B cell (primary cell): Measurements from ENCODE around the gene LDB1. TPM values are rescaled to one million over a fixed set of nuclear protein-coding genes. Genes with fewer than 3 reads are reported as not detected.
A peak's percentile ranks its signal among the peaks of the same experiment; 100 is the strongest.

Experiments
- ATAC-seq: fragments of 200-7000 bp; cut with Tn5 transposase; one replicate; pipeline ENCODE4 v1.10.0; 2021; ENCODE audit warnings: low read depth, mild to moderate bottlenecking, moderate number of reproducible peaks, moderate library complexity
- CTCF ChIA-PET: fragments of 350-600 bp; sonication (Branson Sonifier 250); formaldehyde crosslinking; loops from one replicate; lab custom pipeline; 2021; ENCODE audit warnings: antibody characterized with exemption, inconsistent platforms; lab: Charles Lee
- POLR2A ChIA-PET: fragments of 350-600 bp; sonication (Branson Sonifier 250); formaldehyde crosslinking; loops from one replicate; lab custom pipeline; 2021; ENCODE audit warnings: antibody characterized with exemption; lab: Charles Lee
- DNase-seq: peaks from one replicate; pipeline ENCODE4 v3.0.0; 2013
- H2AFZ ChIP-seq: 2 replicates; pipeline ENCODE4 v1.6.1; 2012; ENCODE audit warnings: mild to moderate bottlenecking, low read depth, low read length; ENCODE audit not compliant: insufficient read depth, poor library complexity, severe bottlenecking
- H3K27ac ChIP-seq, 2 donors: 1 replicate in 1 of 2; 2 replicates in 1 of 2; pipeline ENCODE4 v1.5.1; 2012 to 2013; ENCODE audit warnings: low read length in 2 of 2, mild to moderate bottlenecking in 2 of 2, moderate library complexity in 1 of 2
- H3K27me3 ChIP-seq, 4 experiments: fragments of 200-600 bp in 1 of 4; sonication (generic) in 1 of 4; replicated peaks in 1 of 4; 1 replicate in 2 of 4; 2 replicates in 2 of 4; pipeline versions ENCODE4 v1.6.1 to v1.7.0; 2013 to 2016; ENCODE audit warnings: low read length in 3 of 4, mild to moderate bottlenecking in 2 of 4, mixed read lengths in 1 of 4, moderate library complexity in 1 of 4; ENCODE audit not compliant: insufficient read depth in 4 of 4, control insufficient read depth in 3 of 4; ENCODE audit errors: control extremely low read depth in 1 of 4
- H3K36me3 ChIP-seq, 2 experiments: replicated peaks in 1 of 2; 1 replicate in 1 of 2; 2 replicates in 1 of 2; pipeline versions ENCODE4 v1.6.1 to v1.7.1; 2013; ENCODE audit warnings: low read length in 1 of 2; ENCODE audit not compliant: insufficient read depth in 2 of 2, control insufficient read depth in 1 of 2; ENCODE audit errors: control extremely low read depth in 1 of 2, extremely low read depth in 1 of 2
- H3K4me1 ChIP-seq, 2 donors: fragments of 200-600 bp in 1 of 2; sonication (generic) in 1 of 2; 1 replicate in 1 of 2; 2 replicates in 1 of 2; pipeline versions ENCODE4 v1.5.1 to v1.6.1; 2013 to 2017; ENCODE audit warnings: low read length in 2 of 2; ENCODE audit not compliant: control insufficient read depth in 2 of 2, insufficient read depth in 2 of 2
- H3K4me2 ChIP-seq: replicated peaks from 2 replicates; pipeline ENCODE3; 2012; ENCODE audit warnings: mild to moderate bottlenecking, low read depth, low read length; ENCODE audit not compliant: poor library complexity, severe bottlenecking
- H3K4me3 ChIP-seq, 5 experiments: fragments of 200-600 bp in 1 of 5; sonication (generic) in 1 of 5; 1 replicate in 3 of 5; 2 replicates in 2 of 5; pipeline versions ENCODE4 v1.5.1 to v1.7.0; 2011 to 2016; ENCODE audit warnings: low read length in 4 of 5, mild to moderate bottlenecking in 4 of 5, low read depth in 2 of 5, control low read depth in 1 of 5, moderate library complexity in 1 of 5; ENCODE audit not compliant: insufficient read depth in 1 of 5; ENCODE audit errors: control extremely low read depth in 1 of 5, extremely low read depth in 1 of 5
- H3K79me2 ChIP-seq: fragments of 200-600 bp; sonication (generic); one replicate; pipeline ENCODE4 v1.6.0; 2016; ENCODE audit warnings: low read length; ENCODE audit not compliant: control insufficient read depth, insufficient read depth
- H3K9ac ChIP-seq: fragments of 200-600 bp; sonication (generic); 2 replicates; pipeline ENCODE4 v1.6.1; 2017; ENCODE audit warnings: mild to moderate bottlenecking, low read length, moderate library complexity
- H3K9me3 ChIP-seq, 3 donors: one replicate each; pipeline versions ENCODE4 v1.6.1 to v1.7.1; 2013; ENCODE audit warnings: low read length in 2 of 3; ENCODE audit not compliant: control insufficient read depth in 2 of 3, insufficient read depth in 1 of 3; ENCODE audit errors: control extremely low read depth in 1 of 3
- H4K20me1 ChIP-seq: 2 replicates; pipeline ENCODE4 v1.6.0; 2012; ENCODE audit warnings: mild to moderate bottlenecking, low read length; ENCODE audit not compliant: insufficient read depth, control insufficient read depth, poor library complexity, severe bottlenecking
- H3K27ac Mint-ChIP-seq: one replicate; pipeline ENCODE4 v1.8.0; 2021; ENCODE audit warnings: mixed read lengths
- H3K27me3 Mint-ChIP-seq: one replicate; pipeline ENCODE4 v1.8.0; 2021; ENCODE audit warnings: mixed read lengths
- H3K4me1 Mint-ChIP-seq: one replicate; pipeline ENCODE4 v1.8.0; 2021; ENCODE audit warnings: mixed read lengths
- H3K4me3 Mint-ChIP-seq: one replicate; pipeline ENCODE4 v1.8.0; 2021; ENCODE audit warnings: mixed read lengths
- H3K9me3 Mint-ChIP-seq: one replicate; pipeline ENCODE4 v1.8.0; 2022; ENCODE audit warnings: mixed read lengths; ENCODE audit not compliant: insufficient read depth
- CTCF ChIP-seq: fragments of 200-600 bp; IDR thresholded peaks from one replicate; pipeline ENCODE4 v1.8.0; 2022; ENCODE audit warnings: antibody characterized with exemption, mild to moderate bottlenecking
- EZH2 ChIP-seq: IDR thresholded peaks from 2 replicates; pipeline ENCODE4 v1.6.1; 2012; ENCODE audit warnings: borderline replicate concordance, low read depth, mild to moderate bottlenecking, moderate library complexity, low read length; ENCODE audit not compliant: insufficient read depth, poor library complexity, severe bottlenecking
- WGBS: methylation state at CpG from one replicate; pipeline ENCODE4 v1.1.5; 2013; ENCODE audit warnings: missing lambda C conversion rate; ENCODE audit not compliant: insufficient coverage; 5-methylcytosine and 5-hydroxymethylcytosine counted together
- intact Hi-C: fragments of 100-400 bp; cut with micrococcal nuclease; formaldehyde crosslinking; loops from one replicate; pipeline ENCODE4 v1.10.0; 2022
- polyA plus RNA-seq: library from polyadenylated mRNA; depleted of rRNA; stranded (reverse); fragments of >200 nt; gene quantifications from 2 replicates; pipeline ENCODE4 v1.2.3, GENCODE V29; 2012
- total RNA-seq, 2 donors: library from RNA; stranded (reverse); fragments of 120-200 nt in 1 of 2; gene quantifications; 1 replicate in 1 of 2; 2 replicates in 1 of 2; pipeline versions ENCODE4 v1.2.3 to v1.2.4, GENCODE V29; 2013 to 2022

LDB1 gene
- total and polyA plus RNA-seq, 2 donors (not counting 1 experiment from before 2014, with no cell fraction given) = 114 to 139 TPM

GRCh38 chr10:102135956-102136526 lies 15.9 kb upstream of the LDB1 start:
- Mint-ChIP-seq H3K4me3 (peak overlapping the region; percentile 40), H3K27me3 (no peaks in the 10 kb centered on the region), H3K9me3 (no peaks in the 10 kb centered on the region), H3K4me1 (peaks cover 36% of the 10 kb centered on the region), H3K27ac (no peak overlapping the region)
- intact Hi-C loops = loop anchor here (10.0 kb wide), 1 partner anchor 779 kb away; the partner anchor contains the start of gene CNNM2
- no peak for DNase-seq
- H4K20me1 ChIP-seq = peaks cover 73% of the 10 kb centered on the region
- no peak for ATAC-seq
- no peak overlapping the region for H3K9ac ChIP-seq
- TF ChIP-seq CTCF = no peak
- no peak for TF ChIP-seq EZH2
- ChIA-PET POLR2A (no interaction called here), CTCF (interaction anchor here (1.6 to 1.8 kb wide), 2 partner anchors 10 to 216 kb away, joined by 4 read pairs; no protein-coding TSS in a partner anchor)
- peaks cover 18 to 25% of the 10 kb centered on the region in 2 donors for H3K4me1 ChIP-seq
- 90% methylated on average over 1 of the region's 7 CpGs for WGBS
- peaks cover 80% of the 10 kb centered on the region for H3K79me2 ChIP-seq
- H3K4me3 ChIP-seq = no peak overlapping the region
- H3K27ac ChIP-seq = no peak overlapping the region
- no peak overlapping the region for H3K4me2 ChIP-seq
- no peaks in the 10 kb centered on the region for H3K9me3 ChIP-seq
- no peak overlapping the region for H2AFZ ChIP-seq
- no peaks in the 10 kb centered on the region for H3K27me3 ChIP-seq
- peaks cover 0 to 30% of the 10 kb centered on the region in 2 experiments for H3K36me3 ChIP-seq

- Histone ChIP-seq H3K4me1 (peaks cover 18 to 25% of the 10 kb centered on the region in 2 donors), H3K9ac (no peak overlapping the region), H3K79me2 (peaks cover 65% of the 10 kb centered on the region), H3K9me3 (no peaks in the 10 kb centered on the region), H3K36me3 (peaks cover 0 to 14% of the 10 kb centered on the region in 2 experiments), H3K4me2 (peak overlapping the region; percentile 93), H3K27me3 (no peaks in the 10 kb centered on the region), H4K20me1 (peaks cover 57% of the 10 kb centered on the region), H3K4me3 (no peak overlapping the region), H2AFZ (no peak overlapping the region), H3K27ac (peak overlapping the region in 1 of 2 donors; percentile 88)
- TF ChIP-seq CTCF = no peak
- TF ChIP-seq EZH2 = no peak
- Mint-ChIP-seq H3K9me3 (no peaks in the 10 kb centered on the region), H3K4me1 (peaks cover 36% of the 10 kb centered on the region), H3K27ac (peak overlapping the region; percentile 90), H3K27me3 (no peaks in the 10 kb centered on the region), H3K4me3 (peak overlapping the region; percentile 94)
- ChIA-PET CTCF (interaction anchor here (1.3 to 1.6 kb wide), 3 partner anchors 12 to 35 kb away, joined by 3 to 4 read pairs (median 4); partner anchors contain the start of gene NOLC1), POLR2A (no interaction called here)
- ATAC-seq (no peak), DNase-seq (no peak)
- intact Hi-C loops = loop anchor here (5.0 to 10.0 kb wide), 4 partner anchors 288 to 782 kb away; partner anchors contain the start of genes BTRC, CNNM2, FBXL15 and OGA
- no CpG with 5 or more reads among the region's 2 CpGs for WGBS
These were observed 14.2 kb upstream of the LDB1 start for GRCh38 chr10:102134416-102134815.
